SIG-M5 treated with dmso at 0.1 percent for 504 hours (cell line): ENCODE results near the gene C8G.

Experiments used
- DNase-seq: peaks from one replicate; lab custom pipeline; 2025; ENCODE audit not compliant: unreplicated experiment; lab: John Stamatoyannopoulos, UW

The C8G gene

DNA sequence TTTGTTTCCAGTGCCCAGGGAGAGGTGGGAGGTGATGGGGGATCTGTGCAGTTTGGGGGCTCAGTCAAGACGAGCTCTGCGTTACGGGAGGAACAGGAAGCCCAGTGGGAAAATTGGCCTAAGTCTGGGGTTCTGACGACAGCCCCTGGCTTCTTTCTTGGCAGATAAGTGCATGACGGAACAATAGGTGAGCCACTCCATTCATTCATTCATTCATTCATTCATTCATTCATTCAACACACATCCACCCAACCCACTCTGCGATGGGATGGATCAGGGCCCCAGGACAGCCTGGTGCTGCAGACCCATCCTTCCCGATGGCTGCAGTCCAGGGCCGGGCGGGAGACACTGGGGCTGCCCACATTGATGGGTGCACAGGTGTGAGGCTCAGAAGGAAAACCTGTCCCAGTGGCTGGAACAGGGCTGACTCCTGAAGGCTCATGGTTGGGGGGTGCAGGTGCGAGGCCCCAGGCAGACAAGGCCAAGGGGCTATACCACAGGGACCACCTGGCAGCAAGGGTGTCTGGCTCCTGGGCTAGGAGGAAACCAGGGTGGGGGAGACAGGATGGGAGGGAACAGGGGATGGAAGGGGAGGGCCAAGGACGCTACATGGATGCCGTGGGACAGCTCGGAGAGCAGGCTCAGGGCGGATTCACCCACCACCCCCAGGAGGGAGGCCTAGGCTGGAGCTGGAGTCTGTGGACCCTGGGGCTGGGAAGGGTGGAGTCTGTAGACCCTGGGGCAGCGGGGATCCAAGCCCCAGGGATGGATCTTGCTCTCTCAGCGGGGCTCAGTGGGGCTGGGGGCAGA, 35.8 kb downstream of the C8G start:
- DNase-seq: no peak

DNA sequence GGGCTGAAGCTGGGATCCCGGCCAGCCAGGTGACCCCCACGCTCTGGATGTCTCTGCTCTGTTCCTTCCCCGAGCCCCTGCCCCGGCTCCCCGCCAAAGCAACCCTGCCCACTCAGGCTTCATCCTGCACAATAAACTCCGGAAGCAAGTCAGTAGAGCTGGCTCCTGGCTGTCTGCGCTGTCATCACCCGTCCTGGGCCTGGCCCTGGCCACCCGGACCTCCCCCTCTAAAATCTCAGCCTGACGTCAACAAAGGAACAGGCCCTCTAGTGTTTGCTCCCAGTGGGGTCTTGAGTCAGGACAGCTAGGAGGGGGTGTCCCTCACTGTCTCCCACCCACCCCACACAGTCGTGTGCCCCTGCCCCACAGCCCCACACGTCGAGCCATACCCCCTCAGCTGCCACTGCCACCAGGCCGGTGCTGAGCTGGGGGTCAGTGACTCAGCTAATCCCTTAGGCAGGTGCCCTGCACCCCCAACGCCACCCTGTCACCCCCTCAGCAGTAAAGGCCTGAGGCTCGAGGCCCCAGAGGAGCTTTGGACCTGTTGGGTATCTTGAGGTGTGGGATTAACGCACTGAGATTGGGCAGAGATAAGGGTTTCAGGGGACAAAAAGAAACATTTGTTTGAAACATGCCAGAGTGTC, 36.7 kb downstream of the C8G start:
- no peak for DNase-seq

DNA sequence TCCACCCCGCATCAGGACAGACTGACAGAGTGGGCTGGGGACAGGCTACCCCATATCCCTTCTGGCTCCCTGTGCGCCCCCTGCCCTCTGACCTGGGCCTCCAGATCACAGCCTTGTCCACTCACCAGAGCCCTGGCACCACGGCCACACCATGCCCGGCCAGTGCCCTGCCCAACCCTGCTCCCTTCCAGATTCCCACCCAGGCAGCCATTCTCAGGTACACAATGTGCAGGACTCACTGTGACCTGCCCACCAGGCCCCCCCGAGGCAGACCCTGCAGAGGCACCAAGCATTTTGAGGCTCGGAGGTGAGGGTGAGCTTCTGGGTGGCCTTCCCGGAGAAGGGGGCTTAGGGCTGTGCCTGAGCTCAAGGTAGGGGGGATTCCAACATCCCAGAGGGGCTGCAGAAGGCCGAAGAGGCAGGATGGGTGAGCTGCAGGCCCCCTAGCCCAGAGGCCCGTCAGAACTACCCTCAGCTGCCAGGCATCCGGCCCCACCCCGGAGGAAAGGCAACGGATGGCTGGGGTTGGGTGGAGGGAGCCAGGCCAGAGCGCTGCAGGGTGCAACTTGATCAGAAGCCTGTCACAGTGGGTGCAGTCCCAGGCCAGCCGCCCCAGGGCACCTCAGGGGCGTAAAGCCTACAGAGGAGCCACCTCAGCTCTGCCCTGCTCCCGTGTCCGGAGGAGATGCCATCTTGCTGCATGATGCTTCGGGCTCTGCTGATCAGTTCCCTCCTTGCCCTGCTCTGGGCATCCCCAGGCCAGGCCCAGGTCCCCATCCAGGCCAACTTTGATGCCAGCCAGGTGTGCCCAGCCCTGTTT, 37.4 kb downstream of the C8G start, which contains the start of gene LCNL1:
LCNL1 (plus strand) TSS at position 762 of the 820 bp plus-strand sequence. CDS start 594 bp downstream, outside the sequence.
- no peak for DNase-seq

DNA sequence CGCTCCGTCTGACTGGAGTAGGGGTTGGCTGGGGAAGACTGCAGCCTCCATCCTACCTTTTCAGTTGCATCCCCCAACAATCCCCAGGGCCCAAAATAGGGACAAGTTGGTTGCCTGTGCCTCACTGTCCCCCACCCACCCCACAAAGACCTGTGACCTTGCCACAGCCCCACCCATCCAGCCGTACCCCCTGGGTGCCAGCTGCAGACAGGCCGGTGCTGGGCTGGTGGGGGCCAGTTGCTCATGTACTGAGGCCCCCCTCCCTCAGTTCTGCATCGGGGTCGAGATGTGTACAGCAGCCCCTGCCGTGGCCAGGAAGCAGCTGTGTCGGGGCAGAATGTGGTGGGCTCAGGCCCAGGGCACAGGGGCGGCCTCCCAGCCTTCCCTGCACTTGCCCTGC, 38.1 kb downstream of the C8G start:
- no peak for DNase-seq

DNA sequence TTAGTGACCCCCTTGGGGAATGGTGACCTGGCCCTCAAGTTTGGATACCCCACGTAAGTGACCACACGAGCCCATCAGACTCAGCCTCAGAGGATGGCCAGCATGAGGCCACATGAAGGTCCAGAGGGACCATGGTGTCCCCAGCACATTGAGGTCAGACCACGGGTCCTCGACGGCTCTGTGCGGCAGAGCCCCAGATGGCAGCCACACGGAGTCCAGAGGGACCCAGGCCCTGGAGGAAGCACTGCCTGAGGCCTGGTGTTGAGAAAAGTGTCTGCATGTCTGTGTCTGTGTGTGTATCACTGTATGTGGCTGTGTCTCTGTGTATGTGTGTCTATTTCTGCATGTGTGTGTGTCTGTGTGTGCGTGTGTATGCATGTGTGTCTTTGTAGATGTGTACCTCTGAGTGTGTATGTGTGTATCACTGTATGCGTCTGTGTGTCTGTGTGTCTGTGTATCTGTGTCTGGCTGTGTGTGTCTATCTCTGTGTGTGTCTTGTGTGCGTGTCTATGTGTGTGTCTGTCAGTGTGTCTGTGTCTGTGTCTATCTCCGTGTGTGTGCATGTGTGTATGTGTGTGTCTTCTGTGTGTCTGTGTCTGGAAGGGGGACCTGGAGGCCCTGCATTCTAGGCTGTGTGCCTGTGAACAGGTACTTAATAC, 38.7 kb downstream of the C8G start:
- DNase-seq: no peak

DNA sequence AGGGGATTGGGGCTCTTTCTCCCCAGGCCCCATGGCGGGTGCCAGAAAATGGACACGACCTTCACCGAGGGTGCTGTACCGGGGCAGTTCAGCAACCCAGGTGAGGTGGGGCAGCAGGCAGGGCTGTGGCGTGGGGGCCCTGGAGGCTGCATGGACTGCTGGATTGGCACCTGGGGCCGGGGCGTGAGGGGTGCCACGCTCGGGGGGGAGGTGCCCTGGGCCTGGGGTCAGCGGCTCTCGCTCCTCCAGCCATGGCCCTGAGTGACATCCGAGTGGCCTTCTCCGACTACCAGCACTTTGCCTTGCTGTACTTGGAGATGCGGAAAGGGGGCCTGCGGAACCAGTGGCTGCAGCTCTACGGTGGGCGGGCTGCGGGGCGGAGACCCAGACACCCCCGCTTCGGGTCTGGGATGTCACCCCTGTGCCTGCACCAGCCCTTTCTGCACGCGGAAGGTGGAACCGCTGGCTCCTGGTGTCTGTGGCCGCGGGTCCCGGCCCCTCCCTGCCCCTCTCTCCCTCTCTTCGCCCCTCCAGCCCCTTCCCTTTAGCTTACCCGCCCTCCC, 39.5 kb downstream of the C8G start:
- no peak for DNase-seq

DNA sequence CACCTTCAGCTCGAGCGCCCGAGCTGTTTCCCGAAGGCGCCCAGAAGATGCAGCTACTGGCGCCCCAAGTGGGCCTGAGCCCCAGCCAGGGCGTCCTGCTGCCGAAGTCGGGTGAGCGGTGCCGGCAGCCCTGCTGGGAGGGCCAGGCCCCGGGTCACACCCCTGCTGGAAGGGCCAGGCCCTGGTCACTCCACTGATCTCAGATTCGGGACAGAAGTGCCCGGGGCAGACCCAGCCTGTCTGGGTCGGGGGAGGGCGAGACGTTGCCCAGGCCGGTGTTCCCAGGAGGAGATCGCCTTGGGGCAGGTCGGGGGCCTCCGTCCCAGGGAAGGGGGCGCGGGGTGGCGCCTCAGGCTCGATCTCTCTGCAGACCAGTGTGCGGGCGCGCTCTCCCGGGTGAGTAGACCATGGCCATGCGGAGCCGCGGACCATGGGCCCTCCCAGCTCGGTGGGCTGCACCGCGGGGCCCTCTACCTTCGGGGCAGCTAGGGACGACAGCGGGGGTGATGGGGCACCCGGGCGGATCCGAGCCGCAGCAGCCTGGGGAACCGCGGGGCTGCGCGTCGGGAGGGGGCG, 40.1 kb downstream of the C8G start:
- DNase-seq: no peak

DNA sequence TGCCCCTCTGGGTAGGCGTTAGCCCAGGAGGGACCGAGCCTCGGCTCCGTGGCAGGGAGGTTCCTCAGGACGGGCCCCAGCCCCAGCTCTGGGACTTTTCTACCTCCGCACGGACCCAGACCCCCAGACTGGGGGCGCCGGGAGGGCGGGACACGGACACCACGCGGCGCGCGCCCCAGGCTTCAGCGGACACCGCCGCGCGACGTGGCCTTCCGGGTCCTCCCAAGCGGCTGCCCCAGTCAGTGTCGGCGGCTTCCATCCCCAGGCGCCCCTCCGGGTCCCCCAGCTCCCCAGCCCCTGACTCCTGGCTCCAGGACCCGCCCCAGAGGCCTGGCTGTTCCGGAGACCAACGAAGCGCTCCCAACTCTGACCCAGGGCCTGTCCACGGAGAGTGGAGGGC, 40.8 kb downstream of the C8G start:
- DNase-seq: no peak

DNA sequence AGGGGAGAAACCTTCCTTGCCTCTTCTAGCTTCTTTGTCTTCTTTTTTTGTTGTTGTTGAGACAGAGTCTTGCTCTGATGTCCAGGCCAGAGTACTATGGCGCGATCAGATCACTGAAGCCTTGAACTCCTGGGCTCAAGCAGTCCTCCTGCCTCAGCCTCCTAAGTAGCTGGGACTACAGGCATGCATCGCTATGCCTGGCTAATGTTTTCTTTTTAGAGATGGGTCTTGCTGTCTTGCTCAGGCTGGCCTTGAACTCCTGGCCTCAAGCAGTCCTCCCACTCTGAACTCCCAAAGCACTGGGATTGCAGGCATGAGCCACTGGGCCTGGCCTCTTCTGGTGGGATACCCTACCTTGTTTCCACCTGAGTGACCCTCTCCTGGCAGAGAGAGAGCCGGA, 43.8 kb downstream of the C8G start:
- DNase-seq: no peak

DNA sequence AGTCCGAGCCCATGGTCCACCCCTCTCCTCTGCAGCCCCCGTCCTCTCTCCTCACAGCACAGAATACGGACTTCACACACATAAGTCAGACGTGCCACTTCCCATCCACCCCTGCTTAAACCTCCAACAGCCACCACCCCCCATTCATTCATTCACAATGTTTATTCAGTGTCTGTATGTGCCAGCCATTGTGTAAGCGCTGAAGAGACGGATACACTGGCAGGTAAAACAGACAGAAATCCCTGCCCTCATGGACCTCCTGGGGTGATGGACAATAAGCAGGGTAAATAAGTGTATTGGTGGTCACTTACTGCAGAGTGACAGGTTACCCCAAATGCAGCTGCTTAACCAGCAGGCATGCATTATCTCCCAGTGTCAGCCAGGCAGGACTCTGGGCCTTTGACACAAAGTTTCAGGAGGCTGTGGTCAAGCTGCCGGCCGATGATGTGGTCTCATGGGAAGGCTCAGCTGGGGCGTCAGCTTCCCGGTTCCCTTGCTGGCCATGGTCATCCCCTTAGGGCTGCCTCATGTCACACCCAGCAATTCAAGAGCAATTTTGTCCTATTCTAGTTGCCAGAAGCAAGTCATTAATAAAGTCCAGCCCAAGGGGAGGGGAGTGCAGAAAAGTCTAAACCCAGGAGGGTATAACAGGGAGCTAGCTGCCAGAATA, 45.3 kb downstream of the C8G start:
- no peak for DNase-seq

DNA sequence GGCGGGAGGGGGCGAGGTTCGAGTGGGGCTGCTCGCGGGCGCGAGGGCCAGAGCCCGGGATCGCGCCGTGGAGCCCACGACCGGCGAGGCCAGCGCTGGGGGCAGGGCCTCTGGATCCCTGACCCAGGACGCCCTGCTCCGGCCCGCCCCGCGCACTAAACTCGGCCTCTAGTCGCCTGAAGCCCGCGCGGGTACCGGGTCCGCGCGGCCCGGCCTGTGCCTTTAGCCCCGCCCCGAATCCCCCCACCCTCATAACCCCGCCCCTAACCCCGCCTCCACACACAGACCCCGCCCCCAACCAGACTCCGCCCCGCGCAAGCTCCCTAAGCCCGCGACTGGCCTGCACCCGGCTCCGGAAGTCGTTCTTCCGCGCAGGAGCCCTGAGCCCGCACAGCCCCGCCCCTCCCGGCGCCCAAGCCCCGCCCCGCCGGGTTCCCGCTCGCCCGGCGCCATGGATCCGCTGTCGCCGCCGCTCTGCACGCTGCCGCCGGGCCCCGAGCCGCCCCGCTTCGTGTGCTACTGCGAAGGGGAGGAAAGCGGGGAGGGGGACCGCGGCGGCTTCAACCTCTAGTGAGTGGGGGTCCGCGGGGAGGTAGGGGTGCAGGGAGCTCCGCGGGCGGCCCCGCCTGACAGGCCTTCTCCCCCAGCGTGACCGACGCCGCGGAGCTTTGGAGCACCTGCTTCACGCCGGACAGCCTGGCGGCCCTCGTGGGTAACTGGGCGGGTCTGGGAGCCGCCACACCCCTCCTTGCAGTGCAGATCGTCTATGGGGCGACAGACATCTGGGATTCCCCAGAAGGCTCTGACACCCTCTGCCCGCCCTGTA, 47.2 kb downstream of the C8G start, which contains the start of gene PAXX:
PAXX (plus strand) TSS at position 430 of the 826 bp plus-strand sequence; CDS start at position 452, 22 bp downstream.
- DNase-seq: peak; percentile 86

DNA sequence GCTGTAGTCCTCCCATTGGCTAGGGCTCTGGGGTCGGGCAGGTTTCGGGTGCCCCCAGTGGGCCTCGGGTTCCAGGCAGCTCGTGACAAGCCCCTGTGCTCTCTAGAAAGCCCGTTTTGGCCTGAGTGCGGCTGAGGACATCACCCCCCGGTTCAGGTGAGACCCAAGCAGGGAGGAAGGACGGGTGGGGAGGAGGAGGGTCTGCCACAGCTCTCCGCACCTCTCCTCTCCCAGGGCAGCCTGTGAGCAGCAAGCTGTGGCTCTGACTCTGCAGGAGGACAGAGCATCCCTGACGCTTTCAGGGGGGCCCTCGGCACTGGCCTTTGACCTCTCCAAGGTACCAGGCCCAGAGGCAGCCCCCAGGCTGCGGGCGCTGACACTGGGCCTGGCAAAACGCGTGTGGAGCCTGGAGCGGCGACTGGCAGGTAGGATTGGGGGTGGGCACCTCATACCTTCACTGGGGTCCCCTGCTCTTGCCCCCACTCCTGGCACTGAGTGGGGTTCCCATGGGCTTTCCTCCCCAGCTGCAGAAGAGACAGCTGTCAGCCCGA, 47.9 kb downstream of the C8G start:
- DNase-seq: no peak

DNA sequence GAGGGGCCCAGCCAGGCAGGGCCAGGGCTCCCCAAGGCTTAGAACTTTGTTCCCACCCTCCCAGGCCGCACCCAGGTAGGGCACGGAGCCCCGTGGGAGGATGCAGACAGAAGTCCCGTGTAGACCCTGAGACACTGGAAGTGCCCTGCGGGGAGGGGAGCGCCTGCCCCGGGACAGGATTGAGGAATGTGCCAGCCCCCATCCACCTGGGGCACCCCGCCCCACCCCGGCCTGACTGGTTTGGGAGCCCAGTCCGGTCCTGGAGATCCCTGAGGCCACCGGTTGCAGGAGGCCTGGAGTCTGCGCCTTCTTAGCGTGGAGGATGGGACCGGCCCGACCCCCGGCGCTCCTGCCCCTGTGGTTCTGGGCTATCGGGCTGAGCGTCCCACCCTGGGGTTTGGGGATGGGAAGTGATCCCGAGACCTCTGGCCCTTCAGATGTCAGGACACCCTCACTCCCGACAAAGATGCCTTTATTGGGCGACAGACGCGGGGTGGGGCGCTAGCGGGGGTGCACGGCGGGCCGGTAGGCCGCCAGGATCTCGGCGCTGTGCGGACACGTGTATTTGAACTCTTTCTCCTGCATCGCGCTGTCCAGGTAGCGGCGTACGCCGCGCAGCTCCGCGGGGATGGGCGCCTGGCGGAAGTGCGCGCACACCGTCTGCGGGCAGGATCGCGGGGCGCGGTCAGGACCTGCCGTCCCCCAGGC, 49.3 kb downstream of the C8G start:
- DNase-seq: no peak

DNA sequence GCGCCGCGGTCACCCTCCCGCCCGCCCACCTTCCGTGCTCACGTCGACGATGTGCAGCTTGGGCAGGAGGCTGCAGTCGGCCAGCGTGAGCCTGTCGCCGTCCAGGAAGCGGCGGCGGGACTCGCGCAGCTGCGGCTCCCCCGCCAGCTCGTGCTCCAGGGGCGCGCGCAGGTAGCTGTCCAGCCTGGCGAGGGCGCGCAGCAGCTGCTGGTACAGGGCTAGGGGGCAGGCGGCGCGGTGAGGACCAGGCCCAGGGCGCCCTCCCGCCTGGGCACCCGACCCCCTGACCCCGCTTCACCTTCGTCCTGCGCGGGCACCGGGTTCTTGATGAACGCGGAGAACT, 49.8 kb downstream of the C8G start:
- DNase-seq: no peak

DNA sequence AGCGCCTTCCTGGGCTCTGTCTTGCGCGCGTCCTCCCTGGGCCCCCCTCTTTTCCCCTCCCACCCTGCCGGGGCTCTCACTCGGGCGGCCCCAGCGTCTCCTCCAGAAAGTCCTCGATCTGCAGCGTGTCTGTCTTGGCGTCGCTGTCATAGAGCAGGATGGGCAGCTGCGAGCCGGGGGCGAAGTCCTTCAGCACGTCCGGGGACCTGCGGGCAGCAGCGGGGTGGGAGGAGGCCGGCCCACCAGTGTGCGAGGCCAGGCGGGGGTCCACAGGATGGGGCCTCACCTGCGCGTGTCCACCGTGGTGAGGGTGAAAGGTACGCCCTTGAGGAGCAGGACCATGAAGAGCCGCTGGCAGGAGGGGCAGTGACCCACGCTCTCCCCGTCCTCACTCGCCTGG, 50.3 kb downstream of the C8G start:
- no peak for DNase-seq

DNA sequence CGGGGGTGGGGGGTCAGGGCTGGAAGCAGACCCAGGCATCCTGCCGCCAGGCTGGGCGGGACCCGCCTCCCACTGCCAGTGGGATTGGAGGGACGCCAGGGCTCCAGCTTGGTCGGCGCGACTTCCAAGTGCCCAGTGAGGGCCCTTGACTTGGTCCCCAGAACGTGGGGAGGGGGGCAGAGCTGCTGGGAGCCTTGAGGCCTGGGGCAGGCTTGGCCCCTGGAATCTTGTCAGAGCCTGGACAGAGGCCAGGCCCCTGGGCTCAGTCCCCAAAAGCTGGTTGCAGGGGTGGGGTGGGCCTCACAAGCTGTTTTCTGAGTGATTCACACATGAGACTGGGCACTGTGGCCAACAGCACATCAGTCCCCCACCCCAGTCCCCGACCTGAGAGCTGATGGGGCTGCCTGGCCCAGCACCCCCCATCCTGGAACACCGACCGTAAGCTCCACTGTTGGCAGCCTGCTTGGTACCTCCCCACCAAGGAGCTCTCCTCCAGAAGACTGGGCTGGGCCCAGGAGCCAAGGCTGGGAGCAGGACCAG, 50.8 kb downstream of the C8G start:
- DNase-seq: no peak
